AG04450 (cell line): ENCODE measurements around the gene CPNE8. TPM values are rescaled to one million over a fixed set of nuclear protein-coding genes. Genes with fewer than 3 reads are reported as not detected.

Experiments
- CTCF ChIA-PET: fragments of 300-600, 350-600 bp; formaldehyde crosslinking; extraction: SDS; loops from one replicate; lab custom pipeline; 2022; ENCODE audit warnings: antibody characterized with exemption, inconsistent platforms; lab: Charles Lee
- POLR2A ChIA-PET: fragments of 350-600 bp; formaldehyde crosslinking; extraction: SDS; loops from one replicate; lab custom pipeline; 2021; ENCODE audit warnings: antibody characterized with exemption, inconsistent platforms; lab: Yijun Ruan, JAX
- DNase-seq: peaks from one replicate; pipeline ENCODE4 v3.0.0-alpha.2; 2011; ENCODE audit warnings: low read depth, low spot score
- H3K27ac ChIP-seq: one replicate; pipeline ENCODE4 v1.5.1; 2012; ENCODE audit warnings: low read depth, low read length, control low read depth
- H3K27me3 ChIP-seq: one replicate; pipeline ENCODE4 v1.6.0; 2012; ENCODE audit warnings: low read length; ENCODE audit not compliant: control insufficient read depth, insufficient read depth
- H3K4me3 ChIP-seq: 2 replicates; pipeline ENCODE4 v1.5.1; 2011; ENCODE audit warnings: mild to moderate bottlenecking, low read depth, low read length, control low read depth
- H3K9me3 ChIP-seq: 2 replicates; pipeline ENCODE4 v1.5.1; 2012; ENCODE audit warnings: low read length; ENCODE audit not compliant: control insufficient read depth, insufficient read depth
- CTCF ChIP-seq: IDR thresholded peaks from 2 replicates; pipeline ENCODE4 v1.5.1; 2011; ENCODE audit warnings: low read depth, low read length, control low read depth, inconsistent platforms
- polyA plus RNA-seq: library from polyadenylated mRNA; depleted of rRNA; stranded (reverse); fragments of >200 nt; gene quantifications from 2 replicates; pipeline ENCODE4 v1.2.3, GENCODE V29; 2011

The CPNE8 gene
- polyA plus RNA-seq, 1 experiment, result 0.02 TPM

GRCh38 chr12:38895446-38895845 is 9.9 kb downstream of the CPNE8 start:
- ChIA-PET CTCF (no interaction called here), POLR2A (no interaction called here)
- Histone ChIP-seq H3K27ac (no peak overlapping the region), H3K4me3 (no peak overlapping the region), H3K27me3 (no peaks in the 10 kb centered on the region), H3K9me3 (peaks cover 11% of the 10 kb centered on the region)
- DNase-seq, result no peak
- no peak for TF ChIP-seq CTCF

- Histone ChIP-seq H3K4me3 (no peak overlapping the region), H3K27me3 (no peaks in the 10 kb centered on the region), H3K27ac (no peak overlapping the region), H3K9me3 (peaks cover 10% of the 10 kb centered on the region)
- no peak for TF ChIP-seq CTCF
- DNase-seq, result no peak
- CTCF ChIA-PET, result no interaction called here
- POLR2A ChIA-PET, result no interaction called here
Observed at GRCh38 chr12:38892976-38893375, 12.4 kb downstream of the CPNE8 start.

- ChIA-PET CTCF (no interaction called here), POLR2A (no interaction called here)
- peaks cover 10% of the 10 kb centered on the region for H3K9me3 ChIP-seq
- H3K4me3 ChIP-seq, result no peak overlapping the region
- H3K27me3 ChIP-seq, result no peaks in the 10 kb centered on the region
- no peak for DNase-seq
- TF ChIP-seq CTCF, result no peak
- no peak overlapping the region for H3K27ac ChIP-seq
Observed at GRCh38 chr12:38892087-38892786, 13.2 kb downstream of the CPNE8 start.

GRCh38 chr12:38890102-38890855 is 15.1 kb downstream of the CPNE8 start:
- CTCF ChIA-PET, result no interaction called here
- no peak for DNase-seq
- peaks cover 10% of the 10 kb centered on the region for H3K9me3 ChIP-seq
- no peak for TF ChIP-seq CTCF
- POLR2A ChIA-PET, result no interaction called here
- no peak overlapping the region for H3K27ac ChIP-seq
- no peak overlapping the region for H3K4me3 ChIP-seq
- no peaks in the 10 kb centered on the region for H3K27me3 ChIP-seq

- ChIA-PET POLR2A (no interaction called here), CTCF (no interaction called here)
- no peak overlapping the region for H3K4me3 ChIP-seq
- H3K27ac ChIP-seq, result no peak overlapping the region
- H3K27me3 ChIP-seq, result no peaks in the 10 kb centered on the region
- DNase-seq, result no peak
- H3K9me3 ChIP-seq, result peaks cover 10% of the 10 kb centered on the region
- no peak for TF ChIP-seq CTCF
Observed at GRCh38 chr12:38889297-38889815, 16.0 kb downstream of the CPNE8 start.
